Left lung (tissue), 10 donors: ENCODE results near the gene GPI. TPM values are rescaled to one million over a fixed set of nuclear protein-coding genes. Genes with fewer than 3 reads are reported as not detected.

Experiments
- ATAC-seq: fragments of 200-7000 bp; cut with Tn5 transposase; one replicate; pipeline ENCODE4 v1.9.1; 2020; ENCODE audit warnings: moderate library complexity
- DNase-seq, 4 donors: peaks; one replicate each; pipeline ENCODE4 v3.0.0-alpha.2; 2013 to 2020
- H3K27ac ChIP-seq, 2 donors: fragments of 200-600 bp; sonication (generic) in 1 of 2; one replicate each; pipeline versions ENCODE4 v1.5.0 to v1.8.0; 2020 to 2021
- H3K27me3 ChIP-seq, 2 donors: fragments of 200-600 bp; sonication (generic) in 1 of 2; one replicate each; pipeline versions ENCODE4 v1.5.0 to v1.8.0; 2020 to 2021
- H3K36me3 ChIP-seq, 2 donors: fragments of 200-600 bp; sonication (generic) in 1 of 2; one replicate each; pipeline versions ENCODE4 v1.5.0 to v1.8.0; 2020 to 2021
- H3K4me1 ChIP-seq, 2 donors: fragments of 200-600 bp; one replicate each; pipeline ENCODE4 v1.8.0; 2021
- H3K4me3 ChIP-seq, 2 donors: fragments of 200-600 bp; sonication (generic) in 1 of 2; one replicate each; pipeline versions ENCODE4 v1.5.0 to v1.8.0; 2020 to 2021; ENCODE audit warnings: mild to moderate bottlenecking in 1 of 2
- H3K9me3 ChIP-seq, 2 donors: fragments of 200-600 bp; sonication (generic) in 1 of 2; one replicate each; pipeline versions ENCODE4 v1.5.0 to v1.8.0; 2020 to 2021
- intact Hi-C, 2 donors: fragments of 100-400 bp; cut with DNase I; formaldehyde crosslinking; loops; one replicate each; pipeline versions ENCODE4 v1.11.2 to v1.14.2; 2022
- polyA plus RNA-seq, 6 donors: library from polyadenylated mRNA; unstranded; fragments of 120-200 nt; gene quantifications; one replicate each; pipeline ENCODE4 v1.2.1, GENCODE V29; 2013; ENCODE audit not compliant: insufficient read length in 6 of 6
- total RNA-seq, 2 donors: library from RNA; stranded (reverse); fragmentation: NEBNext Ultra II Directional; extraction: Animal tissue kit (Norgen Biotek cat#: 25700); gene quantifications; one replicate each; pipeline ENCODE4 v1.2.1, GENCODE V29; 2021
- TF ChIP-seq, protein P1 (sequence below), 2 donors: fragments of 200-600 bp; sonication (generic) in 1 of 2; IDR thresholded peaks; one replicate each; pipeline versions ENCODE4 v1.5.0 to v1.8.0; 2021; ENCODE audit warnings: antibody characterized with exemption in 2 of 2
- donor health status: DM: no; HTN: yes; CAD: no.
- donor health status: DM: no; HTN: no; CAD: no.

GPI gene
- total and polyA plus RNA-seq, 8 donors: 99.2 to 248 (median 108) TPM

DNA sequence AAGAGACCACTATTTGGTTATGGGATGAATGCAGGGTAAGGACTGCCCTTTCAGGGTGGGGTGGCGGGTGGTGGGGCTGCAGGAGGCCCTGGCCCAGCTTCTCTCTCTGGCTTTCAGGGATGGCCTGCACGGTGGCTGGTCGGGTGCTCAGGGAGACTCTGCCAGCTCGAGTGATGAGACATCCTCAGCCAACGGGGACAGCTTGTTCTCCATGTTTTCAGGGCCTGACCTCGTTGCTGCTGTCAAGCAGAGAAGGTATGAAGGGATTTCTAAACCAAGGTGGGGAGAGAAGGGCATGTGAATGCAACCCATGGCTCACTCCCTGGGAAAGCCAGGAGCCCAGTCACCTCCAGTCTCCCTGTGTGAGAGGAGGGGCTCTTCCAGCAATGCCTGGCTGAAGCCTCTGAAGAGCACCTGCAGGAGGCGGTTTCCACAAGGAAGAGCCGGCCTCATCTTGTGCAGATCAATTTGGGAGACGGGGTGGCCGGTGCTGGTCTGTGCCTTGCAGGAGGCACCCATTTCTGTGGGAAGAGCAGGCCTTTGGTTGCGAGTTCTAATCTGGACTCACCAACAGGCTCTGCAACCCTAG is 16.0 kb upstream of the GPI start:
- peaks cover 0 to 62% of the 10 kb centered on the region in 2 donors for H3K36me3 ChIP-seq
- no peaks in the 10 kb centered on the region for H3K4me1 ChIP-seq
- TF ChIP-seq, protein P1, sequence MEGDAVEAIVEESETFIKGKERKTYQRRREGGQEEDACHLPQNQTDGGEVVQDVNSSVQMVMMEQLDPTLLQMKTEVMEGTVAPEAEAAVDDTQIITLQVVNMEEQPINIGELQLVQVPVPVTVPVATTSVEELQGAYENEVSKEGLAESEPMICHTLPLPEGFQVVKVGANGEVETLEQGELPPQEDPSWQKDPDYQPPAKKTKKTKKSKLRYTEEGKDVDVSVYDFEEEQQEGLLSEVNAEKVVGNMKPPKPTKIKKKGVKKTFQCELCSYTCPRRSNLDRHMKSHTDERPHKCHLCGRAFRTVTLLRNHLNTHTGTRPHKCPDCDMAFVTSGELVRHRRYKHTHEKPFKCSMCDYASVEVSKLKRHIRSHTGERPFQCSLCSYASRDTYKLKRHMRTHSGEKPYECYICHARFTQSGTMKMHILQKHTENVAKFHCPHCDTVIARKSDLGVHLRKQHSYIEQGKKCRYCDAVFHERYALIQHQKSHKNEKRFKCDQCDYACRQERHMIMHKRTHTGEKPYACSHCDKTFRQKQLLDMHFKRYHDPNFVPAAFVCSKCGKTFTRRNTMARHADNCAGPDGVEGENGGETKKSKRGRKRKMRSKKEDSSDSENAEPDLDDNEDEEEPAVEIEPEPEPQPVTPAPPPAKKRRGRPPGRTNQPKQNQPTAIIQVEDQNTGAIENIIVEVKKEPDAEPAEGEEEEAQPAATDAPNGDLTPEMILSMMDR (IDR thresholded peaks at IDR 0.05): no peak
- H3K27me3 ChIP-seq: no peaks in the 10 kb centered on the region
- DNase-seq (no peak), ATAC-seq (no peak)
- H3K27ac ChIP-seq: no peak overlapping the region
- H3K4me3 ChIP-seq: no peak overlapping the region
- intact Hi-C loops: no loop called here
- H3K9me3 ChIP-seq: no peaks in the 10 kb centered on the region

DNA sequence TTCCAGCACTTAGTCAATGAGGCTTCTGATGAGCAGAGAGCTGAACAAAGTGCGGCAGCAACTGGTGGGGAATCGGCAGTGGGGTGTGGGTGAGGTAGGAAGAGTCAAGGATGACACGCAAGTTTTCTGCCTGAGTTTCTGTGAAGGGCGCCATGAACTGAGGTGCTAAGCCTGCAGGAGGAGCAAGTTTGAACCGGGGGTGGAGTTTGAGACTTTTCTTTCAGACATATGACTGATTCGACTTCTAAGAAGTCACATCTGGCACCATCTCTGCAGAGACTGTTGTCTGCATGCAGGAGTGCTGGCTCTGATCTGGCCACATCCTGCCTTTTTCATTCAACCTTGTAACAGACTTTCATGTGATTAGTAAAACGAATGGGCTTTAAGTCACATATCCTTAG is 14.8 kb upstream of the GPI start:
- TF ChIP-seq, protein P1 (IDR thresholded peaks at IDR 0.05): no peak
- intact Hi-C loops: no loop called here
- ATAC-seq: no peak
- Histone ChIP-seq H3K27me3 (no peaks in the 10 kb centered on the region), H3K4me3 (no peak overlapping the region), H3K27ac (no peak overlapping the region), H3K9me3 (no peaks in the 10 kb centered on the region), H3K36me3 (peaks cover 0 to 66% of the 10 kb centered on the region in 2 donors), H3K4me1 (no peaks in the 10 kb centered on the region)
- no peak for DNase-seq

DNA sequence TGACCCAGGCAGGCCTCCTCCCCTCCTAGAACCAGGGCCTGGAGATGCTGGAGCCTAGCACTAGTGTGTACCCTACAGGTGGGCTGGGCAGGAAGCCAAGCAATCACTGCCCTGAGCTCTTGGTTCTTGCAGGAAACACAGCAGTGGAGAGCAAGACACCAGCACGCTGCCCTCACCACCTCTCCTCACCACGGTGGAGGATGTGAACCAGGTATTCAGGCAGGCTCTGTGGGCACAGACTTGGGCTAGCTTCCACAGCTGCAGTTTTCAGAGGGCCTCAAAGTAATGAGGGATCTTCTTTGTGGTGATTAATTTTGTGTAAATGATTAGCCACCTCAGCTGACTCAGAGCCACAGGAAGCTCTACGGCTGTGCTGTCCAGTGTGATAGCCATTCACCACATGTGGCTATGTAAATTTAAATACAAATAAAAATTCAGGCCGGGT is 13.6 kb upstream of the GPI start:
- Histone ChIP-seq H3K4me3 (no peak overlapping the region), H3K27ac (no peak overlapping the region), H3K36me3 (peaks cover 0 to 66% of the 10 kb centered on the region in 2 donors), H3K27me3 (no peaks in the 10 kb centered on the region), H3K9me3 (no peaks in the 10 kb centered on the region), H3K4me1 (no peaks in the 10 kb centered on the region)
- intact Hi-C loops: no loop called here
- TF ChIP-seq, protein P1 (IDR thresholded peaks at IDR 0.05): no peak
- peak in 1 of 4 donors; percentile 40 for DNase-seq
- ATAC-seq: no peak

DNA sequence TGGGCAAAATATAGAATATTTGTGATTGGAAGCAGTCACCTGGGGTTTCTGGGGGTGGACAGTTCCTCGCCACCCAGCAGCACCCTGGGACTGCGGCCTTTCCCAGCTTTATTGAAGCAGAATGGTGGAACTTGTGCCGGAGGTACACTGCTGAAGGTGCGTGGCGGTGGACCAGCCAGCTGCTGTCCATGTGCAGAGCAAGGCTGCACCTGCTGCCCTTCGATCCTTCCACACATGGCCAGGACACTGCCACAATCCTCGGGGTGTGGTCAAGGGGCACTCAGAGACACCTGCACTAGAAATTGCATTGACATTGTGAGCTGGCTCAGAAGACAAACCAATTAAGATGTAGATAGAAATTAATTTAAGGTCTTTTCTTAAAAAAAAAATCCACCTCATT is 11.4 kb upstream of the GPI start:
- Histone ChIP-seq H3K4me3 (no peak overlapping the region), H3K27ac (no peak overlapping the region), H3K4me1 (peaks cover 2 to 3% of the 10 kb centered on the region in 2 donors), H3K27me3 (no peaks in the 10 kb centered on the region), H3K9me3 (no peaks in the 10 kb centered on the region), H3K36me3 (peaks cover 0 to 54% of the 10 kb centered on the region in 2 donors)
- TF ChIP-seq, protein P1 (IDR thresholded peaks at IDR 0.05): no peak
- no peak for ATAC-seq
- intact Hi-C loops: no loop called here
- peak in 1 of 4 donors; percentile 43 for DNase-seq

DNA sequence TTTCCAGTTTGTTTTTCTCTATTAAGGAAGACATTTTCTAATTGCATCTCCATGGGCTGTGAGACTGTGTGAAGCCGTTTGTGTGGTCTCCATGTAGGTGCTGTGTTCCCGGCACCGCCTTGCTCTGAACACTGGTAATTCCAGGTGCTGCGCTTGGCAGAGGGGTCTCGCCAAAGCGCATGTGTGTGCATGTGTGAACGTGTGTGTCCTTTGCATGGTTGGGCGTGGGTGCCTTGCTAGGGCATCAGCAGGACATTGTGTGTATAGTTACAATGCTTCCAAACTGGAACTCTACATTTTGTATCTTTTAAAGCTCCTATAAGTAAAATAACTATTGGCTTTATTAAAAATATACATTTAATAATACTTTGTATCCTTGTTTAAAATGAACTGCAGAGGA is 9.8 kb upstream of the GPI start:
- H3K27ac ChIP-seq: no peak overlapping the region
- peak in 1 of 4 donors; percentile 54 for DNase-seq
- no peaks in the 10 kb centered on the region for H3K27me3 ChIP-seq
- TF ChIP-seq, protein P1 (IDR thresholded peaks at IDR 0.05): no peak
- no peak overlapping the region for H3K4me3 ChIP-seq
- peaks cover 5 to 16% of the 10 kb centered on the region in 2 donors for H3K4me1 ChIP-seq
- intact Hi-C loops: no loop called here
- ATAC-seq: no peak
- H3K36me3 ChIP-seq: peaks cover 0 to 40% of the 10 kb centered on the region in 2 donors
- H3K9me3 ChIP-seq: no peaks in the 10 kb centered on the region
